Ishikawa (cell line): ENCODE results near the gene APOL3.

Experiments
- MAX ChIP-seq: IDR thresholded peaks from 2 replicates; pipeline ENCODE4 v1.6.1; 2012
- TAF1 ChIP-seq: IDR thresholded peaks from 2 replicates; pipeline ENCODE4 v1.6.1; 2012; ENCODE audit warnings: low read depth, mild to moderate bottlenecking

DNA sequence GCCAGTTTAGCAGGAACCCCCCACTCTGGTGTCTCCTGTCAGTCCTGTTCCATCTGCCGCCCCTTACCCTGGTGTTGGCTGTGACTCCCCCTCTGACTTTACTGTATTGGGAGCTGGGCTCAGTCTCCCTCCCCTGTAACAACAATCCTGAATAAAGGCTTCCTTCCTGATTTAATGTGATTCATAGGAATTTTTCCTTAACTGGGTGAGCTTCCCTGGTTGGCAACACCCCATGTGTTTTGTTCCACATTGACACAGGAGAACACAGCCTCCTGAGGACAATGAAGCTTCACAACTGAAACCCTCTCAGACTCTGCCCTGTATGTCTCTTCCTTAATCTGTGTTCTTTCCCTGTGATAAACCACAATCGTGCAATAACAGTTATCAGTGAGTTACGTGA, 32.6 kb upstream of the APOL3 start:
- TF ChIP-seq TAF1: no peak
- no peak for TF ChIP-seq MAX
